ENCODE data around the gene RBM19.

GRCh38 chr12:113891739-113892520 is 74.2 kb downstream of the RBM19 start:
- TF ChIP-seq CTCF (conservative IDR thresholded peaks at IDR 0.05), result no peak
- TF ChIP-seq ZFX (IDR thresholded peaks at IDR 0.05), result no peak
